Body of pancreas (tissue), 4 donors: ENCODE data around the gene ALDH1L2.

ENCODE experiments used
- POLR2A ChIP-seq, 3 donors: fragments of 450-650 bp; IDR thresholded peaks; one replicate each; pipeline ENCODE4 v1.6.1; 2016; ENCODE audit warnings: antibody characterized with exemption in 3 of 3, mild to moderate bottlenecking in 2 of 3
- TF ChIP-seq, protein P1 (sequence below), 7 experiments: fragments of 450-650 bp in 4 of 7; fragments of 200-600 bp in 3 of 7; sonication (generic) in 3 of 7; IDR thresholded peaks; one replicate each; pipeline ENCODE4 v1.5.1; 2016 to 2019; ENCODE audit warnings: antibody characterized with exemption in 7 of 7

DNA sequence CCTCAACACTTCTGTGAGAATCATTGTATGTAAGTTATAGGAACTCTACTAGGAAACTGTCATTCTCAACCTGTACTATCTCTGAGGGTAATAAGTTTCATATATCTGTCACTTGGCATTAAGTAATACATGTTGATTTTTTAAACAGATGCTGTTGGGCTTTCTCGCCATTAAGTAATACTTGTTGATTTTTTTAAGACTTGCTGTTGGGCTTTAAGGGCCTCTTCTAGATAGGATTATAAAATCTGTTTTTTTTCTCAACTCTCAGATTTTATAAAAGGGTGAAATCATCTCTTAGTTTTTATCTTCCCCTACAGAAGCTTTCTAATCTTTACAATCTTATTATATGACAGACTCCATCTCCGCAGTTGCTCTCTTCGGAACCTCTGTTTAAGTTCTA, 28.8 kb upstream of the ALDH1L2 start:
- TF ChIP-seq, protein P1, sequence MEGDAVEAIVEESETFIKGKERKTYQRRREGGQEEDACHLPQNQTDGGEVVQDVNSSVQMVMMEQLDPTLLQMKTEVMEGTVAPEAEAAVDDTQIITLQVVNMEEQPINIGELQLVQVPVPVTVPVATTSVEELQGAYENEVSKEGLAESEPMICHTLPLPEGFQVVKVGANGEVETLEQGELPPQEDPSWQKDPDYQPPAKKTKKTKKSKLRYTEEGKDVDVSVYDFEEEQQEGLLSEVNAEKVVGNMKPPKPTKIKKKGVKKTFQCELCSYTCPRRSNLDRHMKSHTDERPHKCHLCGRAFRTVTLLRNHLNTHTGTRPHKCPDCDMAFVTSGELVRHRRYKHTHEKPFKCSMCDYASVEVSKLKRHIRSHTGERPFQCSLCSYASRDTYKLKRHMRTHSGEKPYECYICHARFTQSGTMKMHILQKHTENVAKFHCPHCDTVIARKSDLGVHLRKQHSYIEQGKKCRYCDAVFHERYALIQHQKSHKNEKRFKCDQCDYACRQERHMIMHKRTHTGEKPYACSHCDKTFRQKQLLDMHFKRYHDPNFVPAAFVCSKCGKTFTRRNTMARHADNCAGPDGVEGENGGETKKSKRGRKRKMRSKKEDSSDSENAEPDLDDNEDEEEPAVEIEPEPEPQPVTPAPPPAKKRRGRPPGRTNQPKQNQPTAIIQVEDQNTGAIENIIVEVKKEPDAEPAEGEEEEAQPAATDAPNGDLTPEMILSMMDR (IDR thresholded peaks at IDR 0.05): no peak
- TF ChIP-seq POLR2A (IDR thresholded peaks at IDR 0.05): no peak
